ENCODE results near the gene FUT6.

- TF ChIP-seq POLR2A (IDR thresholded peaks at IDR 0.05; ENCODE audit: low read depth, low read length) (no peak), TAF1 (IDR thresholded peaks at IDR 0.05; ENCODE audit: borderline replicate concordance, low read depth, low read length) (no peak), POLR2AphosphoS5 (IDR thresholded peaks at IDR 0.05; ENCODE audit: low read depth, low read length) (no peak)
Observed at GRCh38 chr19:5881543-5882299, 42.2 kb upstream of the FUT6 start.

Measured in GM12892 (cell line).